Liver (tissue), 9 donors: ENCODE data around the gene ARHGAP6. TPM values are rescaled to one million over a fixed set of nuclear protein-coding genes. Genes with fewer than 3 reads are reported as not detected.

ENCODE experiments used
- DNase-seq: peaks from one replicate; pipeline ENCODE4 v3.0.0-alpha.2; 2017; ENCODE audit warnings: low spot score
- H3K27ac ChIP-seq, 2 donors: one replicate each; pipeline ENCODE4 v1.7.0; 2013; ENCODE audit warnings: inconsistent platforms in 2 of 2, low read length in 2 of 2, control low read depth in 1 of 2, low read depth in 1 of 2, mild to moderate bottlenecking in 1 of 2
- H3K27me3 ChIP-seq, 4 donors: one replicate each; pipeline versions ENCODE4 v1.6.1 to v1.7.0; 2013; ENCODE audit warnings: low read length in 3 of 4, inconsistent platforms in 1 of 4, mild to moderate bottlenecking in 1 of 4, moderate library complexity in 1 of 4; ENCODE audit not compliant: control insufficient read depth in 4 of 4, insufficient read depth in 4 of 4
- H3K36me3 ChIP-seq, 4 donors: one replicate each; pipeline versions ENCODE4 v1.6.1 to v1.7.0; 2013; ENCODE audit warnings: low read length in 3 of 4, mild to moderate bottlenecking in 3 of 4, low read depth in 1 of 4, moderate library complexity in 1 of 4; ENCODE audit not compliant: control insufficient read depth in 4 of 4, insufficient read depth in 3 of 4
- H3K4me1 ChIP-seq, 4 donors: one replicate each; pipeline versions ENCODE4 v1.6.1 to v1.7.0; 2013; ENCODE audit warnings: low read length in 3 of 4, mild to moderate bottlenecking in 3 of 4, moderate library complexity in 1 of 4; ENCODE audit not compliant: control insufficient read depth in 4 of 4, insufficient read depth in 4 of 4
- H3K4me3 ChIP-seq, 3 donors: one replicate each; pipeline versions ENCODE4 v1.6.1 to v1.7.0; 2013; ENCODE audit warnings: low read length in 3 of 3, control low read depth in 1 of 3, low read depth in 1 of 3, mild to moderate bottlenecking in 1 of 3
- H3K9ac ChIP-seq, 2 donors: one replicate each; pipeline ENCODE4 v1.7.0; 2013; ENCODE audit warnings: low read length in 2 of 2, mild to moderate bottlenecking in 2 of 2, moderate library complexity in 2 of 2, control low read depth in 1 of 2, low read depth in 1 of 2
- H3K9me3 ChIP-seq, 4 donors: one replicate each; pipeline versions ENCODE4 v1.6.1 to v1.7.0; 2013; ENCODE audit warnings: low read length in 3 of 4; ENCODE audit not compliant: control insufficient read depth in 4 of 4
- ATF3 ChIP-seq: IDR thresholded peaks from 2 replicates; pipeline ENCODE4 v1.6.1; 2016; ENCODE audit warnings: antibody characterized with exemption
- EGR1 ChIP-seq, 2 donors: IDR thresholded peaks; 2 replicates each; pipeline ENCODE4 v1.6.1; 2016 to 2018; ENCODE audit warnings: antibody characterized with exemption in 2 of 2, low read depth in 2 of 2
- FOXA1 ChIP-seq: IDR thresholded peaks from 2 replicates; pipeline ENCODE4 v1.6.1; 2016; ENCODE audit warnings: antibody characterized with exemption
- FOXA2 ChIP-seq: IDR thresholded peaks from 2 replicates; pipeline ENCODE4 v1.6.1; 2016; ENCODE audit warnings: antibody characterized with exemption
- GABPA ChIP-seq, 2 donors: IDR thresholded peaks in 1 of 2; conservative IDR thresholded peaks in 1 of 2; 2 replicates each; pipeline ENCODE4 v1.6.1; 2016; ENCODE audit warnings: antibody characterized with exemption in 2 of 2, mild to moderate bottlenecking in 1 of 2, moderate library complexity in 1 of 2
- HNF4A ChIP-seq, 2 donors: conservative IDR thresholded peaks; 2 replicates each; pipeline ENCODE4 v1.6.1; 2016; ENCODE audit warnings: antibody characterized with exemption in 2 of 2, mild to moderate bottlenecking in 2 of 2
- HNF4G ChIP-seq: IDR thresholded peaks from 2 replicates; pipeline ENCODE4 v1.6.1; 2016; ENCODE audit warnings: antibody characterized with exemption
- JUND ChIP-seq, 2 donors: IDR thresholded peaks; 2 replicates each; pipeline ENCODE4 v1.6.1; 2016; ENCODE audit warnings: antibody characterized with exemption in 2 of 2
- NR2F2 ChIP-seq: IDR thresholded peaks from 2 replicates; pipeline ENCODE4 v1.6.1; 2016; ENCODE audit warnings: antibody characterized with exemption
- RAD21 ChIP-seq, 2 donors: IDR thresholded peaks; 2 replicates each; pipeline ENCODE4 v1.6.1; 2016; ENCODE audit warnings: antibody characterized with exemption in 2 of 2, mild to moderate bottlenecking in 2 of 2
- REST ChIP-seq: IDR thresholded peaks from 2 replicates; pipeline ENCODE4 v1.6.1; 2016; ENCODE audit warnings: antibody characterized with exemption, mild to moderate bottlenecking
- RXRA ChIP-seq, 2 donors: IDR thresholded peaks; 2 replicates each; pipeline ENCODE4 v1.6.1; 2017 to 2018; ENCODE audit warnings: antibody characterized with exemption in 2 of 2, mild to moderate bottlenecking in 1 of 2
- SP1 ChIP-seq: IDR thresholded peaks from 2 replicates; pipeline ENCODE4 v1.6.1; 2018; ENCODE audit warnings: antibody characterized with exemption, mild to moderate bottlenecking
- TAF1 ChIP-seq: conservative IDR thresholded peaks from 2 replicates; pipeline ENCODE4 v1.6.1; 2016; ENCODE audit warnings: antibody characterized with exemption, mild to moderate bottlenecking
- YY1 ChIP-seq: IDR thresholded peaks from 2 replicates; pipeline ENCODE4 v1.6.1; 2016; ENCODE audit warnings: antibody characterized with exemption, mild to moderate bottlenecking
- WGBS: extraction: QIAGEN DNeasy Blood & Tissue Kit; methylation state at CpG from one replicate; pipeline ENCODE4 v1.1.7; 2013; 5-methylcytosine and 5-hydroxymethylcytosine counted together
- polyA plus RNA-seq, 2 donors: library from polyadenylated mRNA; stranded (reverse) in 1 of 2; unstranded in 1 of 2; fragments of 200-250 nt in 1 of 2; fragments of >200 nt in 1 of 2; fragmentation: Nextera tagmentation in 1 of 2; extraction: Ambion mirVana in 1 of 2; gene quantifications; one replicate each; pipeline versions ENCODE4 v1.2.1 to v1.2.3, GENCODE V29; 2013 to 2015
- total RNA-seq, 2 donors: library from RNA; depleted of rRNA; stranded (reverse); fragments of >200 nt; gene quantifications; one replicate each; pipeline ENCODE4 v1.2.3, GENCODE V29; 2014
- TF ChIP-seq, protein P1 (sequence below): fragments of 150-350 bp; IDR thresholded peaks from 2 replicates; pipeline ENCODE4 v1.5.1; 2017; ENCODE audit warnings: improper control_type of control experiment, low read depth, low read length; ENCODE audit not compliant: missing input control
- TF ChIP-seq, protein P2 (sequence below): IDR thresholded peaks from 2 replicates; pipeline ENCODE4 v1.6.1; 2016; ENCODE audit warnings: antibody characterized with exemption
- TF ChIP-seq, protein P3 (sequence below): IDR thresholded peaks from 2 replicates; pipeline ENCODE4 v1.6.1; 2016; ENCODE audit warnings: antibody characterized with exemption
- donor health status: healthy.
- donor health status: healthy.
- donor health status: healthy.
- donor health status: healthy.
- donor health status: healthy.

The ARHGAP6 gene
- total and polyA plus RNA-seq, 4 donors: 0.10 to 2.2 (median 0.65) TPM

DNA sequence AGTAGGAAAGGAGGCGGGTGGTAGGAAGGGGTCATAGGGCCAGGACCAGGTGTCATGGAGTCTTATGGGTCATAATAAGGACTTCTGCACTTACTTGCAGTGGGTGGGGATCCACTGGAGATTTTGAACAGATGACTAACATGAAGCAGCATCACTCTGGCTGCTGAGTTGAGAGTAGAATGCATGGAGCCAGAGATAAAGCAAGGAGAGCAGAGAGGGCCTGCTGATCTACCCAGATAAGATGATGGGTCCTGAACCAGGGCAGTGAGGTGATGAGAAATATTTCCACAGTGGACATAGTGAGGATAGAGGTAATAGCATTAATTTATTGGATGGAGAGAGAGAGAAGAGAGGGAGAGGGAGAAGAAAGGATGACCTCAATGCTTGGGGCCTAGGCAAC lies 506.6 kb downstream of the ARHGAP6 start:
- no peaks in the 10 kb centered on the region for H3K36me3 ChIP-seq
- no peak overlapping the region for H3K27ac ChIP-seq
- H3K9me3 ChIP-seq: no peaks in the 10 kb centered on the region
- H3K9ac ChIP-seq: no peak overlapping the region
- TF ChIP-seq FOXA1: no peak
- no peak for TF ChIP-seq EGR1 (IDR thresholded peaks at IDR 0.05; ENCODE audit: low read depth in 2 of 2)
- DNase-seq: no peak
- H3K4me1 ChIP-seq: no peaks in the 10 kb centered on the region
- 93% methylated on average over 1 of the region's 1 CpG for WGBS
- H3K4me3 ChIP-seq: no peak overlapping the region
- peaks cover 0 to 4% (median 0%) of the 10 kb centered on the region in 4 donors for H3K27me3 ChIP-seq

GRCh38 chrX:11151799-11152559 lies 513.7 kb downstream of the ARHGAP6 start:
- no peak for DNase-seq
- H3K4me1 ChIP-seq: no peaks in the 10 kb centered on the region
- H3K27me3 ChIP-seq: no peaks in the 10 kb centered on the region
- H3K4me3 ChIP-seq: no peak overlapping the region
- TF ChIP-seq RXRA (IDR thresholded peaks at IDR 0.05) (no peak), ATF3 (no peak), GABPA (IDR thresholded peaks at IDR 0.05 in 1 of 2, conservative IDR thresholded peaks at IDR 0.05 in 1 of 2) (no peak), EGR1 (IDR thresholded peaks at IDR 0.05; ENCODE audit: low read depth in 2 of 2) (no peak), HNF4A (conservative IDR thresholded peaks at IDR 0.05) (no peak), RAD21 (IDR thresholded peaks at IDR 0.05) (no peak), REST (no peak), NR2F2 (no peak), YY1 (no peak), FOXA2 (no peak), FOXA1 (no peak), HNF4G (no peak), JUND (IDR thresholded peaks at IDR 0.05) (no peak), TAF1 (no peak), SP1 (no peak)
- TF ChIP-seq, protein P1, sequence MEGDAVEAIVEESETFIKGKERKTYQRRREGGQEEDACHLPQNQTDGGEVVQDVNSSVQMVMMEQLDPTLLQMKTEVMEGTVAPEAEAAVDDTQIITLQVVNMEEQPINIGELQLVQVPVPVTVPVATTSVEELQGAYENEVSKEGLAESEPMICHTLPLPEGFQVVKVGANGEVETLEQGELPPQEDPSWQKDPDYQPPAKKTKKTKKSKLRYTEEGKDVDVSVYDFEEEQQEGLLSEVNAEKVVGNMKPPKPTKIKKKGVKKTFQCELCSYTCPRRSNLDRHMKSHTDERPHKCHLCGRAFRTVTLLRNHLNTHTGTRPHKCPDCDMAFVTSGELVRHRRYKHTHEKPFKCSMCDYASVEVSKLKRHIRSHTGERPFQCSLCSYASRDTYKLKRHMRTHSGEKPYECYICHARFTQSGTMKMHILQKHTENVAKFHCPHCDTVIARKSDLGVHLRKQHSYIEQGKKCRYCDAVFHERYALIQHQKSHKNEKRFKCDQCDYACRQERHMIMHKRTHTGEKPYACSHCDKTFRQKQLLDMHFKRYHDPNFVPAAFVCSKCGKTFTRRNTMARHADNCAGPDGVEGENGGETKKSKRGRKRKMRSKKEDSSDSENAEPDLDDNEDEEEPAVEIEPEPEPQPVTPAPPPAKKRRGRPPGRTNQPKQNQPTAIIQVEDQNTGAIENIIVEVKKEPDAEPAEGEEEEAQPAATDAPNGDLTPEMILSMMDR: no peak
- TF ChIP-seq, protein P2, sequence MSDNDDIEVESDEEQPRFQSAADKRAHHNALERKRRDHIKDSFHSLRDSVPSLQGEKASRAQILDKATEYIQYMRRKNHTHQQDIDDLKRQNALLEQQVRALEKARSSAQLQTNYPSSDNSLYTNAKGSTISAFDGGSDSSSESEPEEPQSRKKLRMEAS: no peak
- TF ChIP-seq, protein P3, sequence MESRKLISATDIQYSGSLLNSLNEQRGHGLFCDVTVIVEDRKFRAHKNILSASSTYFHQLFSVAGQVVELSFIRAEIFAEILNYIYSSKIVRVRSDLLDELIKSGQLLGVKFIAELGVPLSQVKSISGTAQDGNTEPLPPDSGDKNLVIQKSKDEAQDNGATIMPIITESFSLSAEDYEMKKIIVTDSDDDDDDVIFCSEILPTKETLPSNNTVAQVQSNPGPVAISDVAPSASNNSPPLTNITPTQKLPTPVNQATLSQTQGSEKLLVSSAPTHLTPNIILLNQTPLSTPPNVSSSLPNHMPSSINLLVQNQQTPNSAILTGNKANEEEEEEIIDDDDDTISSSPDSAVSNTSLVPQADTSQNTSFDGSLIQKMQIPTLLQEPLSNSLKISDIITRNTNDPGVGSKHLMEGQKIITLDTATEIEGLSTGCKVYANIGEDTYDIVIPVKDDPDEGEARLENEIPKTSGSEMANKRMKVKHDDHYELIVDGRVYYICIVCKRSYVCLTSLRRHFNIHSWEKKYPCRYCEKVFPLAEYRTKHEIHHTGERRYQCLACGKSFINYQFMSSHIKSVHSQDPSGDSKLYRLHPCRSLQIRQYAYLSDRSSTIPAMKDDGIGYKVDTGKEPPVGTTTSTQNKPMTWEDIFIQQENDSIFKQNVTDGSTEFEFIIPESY: no peak
- no peaks in the 10 kb centered on the region for H3K36me3 ChIP-seq
- no peak overlapping the region for H3K27ac ChIP-seq
- H3K9ac ChIP-seq: no peak overlapping the region
- no peaks in the 10 kb centered on the region for H3K9me3 ChIP-seq
- WGBS: 76% methylated on average over 4 of the region's 4 CpGs
